Thyroid gland (tissue), 4 donors: Measurements from ENCODE around the gene RAB39B. TPM values are rescaled to one million over a fixed set of nuclear protein-coding genes. Genes with fewer than 3 reads are reported as not detected.
A peak's percentile ranks its signal among the peaks of the same experiment; 100 is the strongest.

Source experiments
- DNase-seq, 2 donors: peaks; one replicate each; pipeline ENCODE4 v3.0.0-alpha.2; 2019
- H3K27ac ChIP-seq, 3 donors: fragments of 200-600 bp; sonication (generic); 1 replicate in 2 of 3; 2 replicates in 1 of 3; pipeline ENCODE4 v1.5.1; 2016 to 2019; ENCODE audit warnings: mild to moderate bottlenecking in 1 of 3, moderate library complexity in 1 of 3
- H3K27me3 ChIP-seq: fragments of 200-600 bp; sonication (generic); one replicate; pipeline ENCODE4 v1.5.1; 2019
- H3K36me3 ChIP-seq, 2 donors: fragments of 200-600 bp; sonication (generic); one replicate each; pipeline ENCODE4 v1.5.1; 2016 to 2019
- H3K4me1 ChIP-seq, 2 donors: fragments of 200-600 bp; sonication (generic); one replicate each; pipeline ENCODE4 v1.5.1; 2017 to 2019
- H3K4me3 ChIP-seq, 3 donors: fragments of 200-600 bp; sonication (generic); replicated peaks in 1 of 3; 1 replicate in 2 of 3; 2 replicates in 1 of 3; pipeline ENCODE4 v1.5.1; 2016; ENCODE audit warnings: mild to moderate bottlenecking in 1 of 3
- H3K9me3 ChIP-seq: fragments of 200-600 bp; sonication (generic); one replicate; pipeline ENCODE4 v1.5.1; 2017
- CTCF ChIP-seq, 6 experiments: fragments of 200-600 bp in 3 of 6; fragments of 450-650 bp in 3 of 6; sonication (generic) in 3 of 6; IDR thresholded peaks; one replicate each; pipeline ENCODE4 v1.5.1; 2016 to 2019; ENCODE audit warnings: antibody characterized with exemption in 6 of 6, mild to moderate bottlenecking in 2 of 6, inconsistent platforms in 1 of 6, moderate library complexity in 1 of 6
- POLR2A ChIP-seq, 2 donors: fragments of 450-650 bp; IDR thresholded peaks; one replicate each; pipeline ENCODE4 v1.6.1; 2017; ENCODE audit warnings: antibody characterized with exemption in 2 of 2, mild to moderate bottlenecking in 2 of 2, moderate library complexity in 1 of 2
- WGBS, 2 donors: methylation state at CpG; one replicate each; pipeline ENCODE4 v1.1.5; 2017; 5-methylcytosine and 5-hydroxymethylcytosine counted together
- intact Hi-C: fragments of 100-400 bp; cut with DNase I; formaldehyde crosslinking; loops from one replicate; pipeline ENCODE4 v1.15.1; 2023
- small RNA-seq: library from RNA; depleted of rRNA; stranded (forward); fragments of <200 nt; gene quantifications from one replicate; pipeline ENCODE3, GENCODE V24; 2016
- total RNA-seq, 4 donors: library from RNA; depleted of rRNA; stranded (reverse); fragments of >200 nt; gene quantifications; one replicate each; pipeline ENCODE4 v1.2.3, GENCODE V29; 2016

RAB39B gene
- total RNA-seq, 4 donors from 2014 or later = 2.1 to 4.3 (median 3.3) TPM

- H3K4me3 ChIP-seq = peak within 1 kb of the TSS in 2 of 3 donors; percentile 47 to 51
- intact Hi-C loops = no loop called here
- no peaks in the 10 kb centered on the region for H3K9me3 ChIP-seq
- no peaks in the 10 kb centered on the region for H3K27me3 ChIP-seq
- WGBS, 2 donors = 0 to 5% methylated on average over 5 to 9 of the region's 53 CpGs
- peak; percentile 90 to 92 for DNase-seq
- H3K4me1 ChIP-seq = peaks cover 0 to 3% of the 10 kb centered on the region in 2 donors
- TF ChIP-seq POLR2A (IDR thresholded peaks at IDR 0.05) (peak in 1 of 2 donors; percentile 67), CTCF (IDR thresholded peaks at IDR 0.05) (peak in 4 of 6 experiments; percentile 1 to 24 (median 20))
- H3K27ac ChIP-seq = peak within 1 kb of the TSS; percentile 78 to 85 (median 80)
- no peaks in the 10 kb centered on the region for H3K36me3 ChIP-seq
These were observed 47.9 kb downstream of the RAB39B start, which contains the start of gene VBP1 for GRCh38 chrX:155216179-155216939. Gene VBP1 (plus strand): TSS chrX:155216460. CDS start chrX:155216483, 23 bp downstream.

GRCh38 chrX:155215443-155216178 is 48.7 kb downstream of the RAB39B start:
- no peaks in the 10 kb centered on the region for H3K36me3 ChIP-seq
- peak overlapping the region in 2 of 3 donors; percentile 12 to 51 for H3K4me3 ChIP-seq
- DNase-seq = no peak
- no peaks in the 10 kb centered on the region for H3K27me3 ChIP-seq
- H3K27ac ChIP-seq = peak overlapping the region; percentile 63 to 74 (median 73)
- intact Hi-C loops = no loop called here
- H3K9me3 ChIP-seq = no peaks in the 10 kb centered on the region
- 41 to 48% methylated on average over 13 to 15 of the region's 15 CpGs for WGBS, 2 donors
- TF ChIP-seq POLR2A (IDR thresholded peaks at IDR 0.05) (no peak), CTCF (IDR thresholded peaks at IDR 0.05) (no peak)
- H3K4me1 ChIP-seq = peaks cover 0 to 3% of the 10 kb centered on the region in 2 donors

GRCh38 chrX:155213731-155214130 is 50.6 kb downstream of the RAB39B start:
- Histone ChIP-seq H3K27me3 (no peaks in the 10 kb centered on the region), H3K4me1 (peaks cover 0 to 3% of the 10 kb centered on the region in 2 donors), H3K9me3 (no peaks in the 10 kb centered on the region), H3K4me3 (no peak overlapping the region), H3K27ac (no peak overlapping the region), H3K36me3 (no peaks in the 10 kb centered on the region)
- no peak for DNase-seq
- TF ChIP-seq CTCF (IDR thresholded peaks at IDR 0.05) = no peak
- no peak for TF ChIP-seq POLR2A (IDR thresholded peaks at IDR 0.05)
- 84 to 91% methylated on average over 4 of the region's 4 CpGs for WGBS, 2 donors
- intact Hi-C loops = no loop called here

GRCh38 chrX:155211208-155211607 is 53.1 kb downstream of the RAB39B start:
- 79 to 82% methylated on average over 3 of the region's 3 CpGs for WGBS, 2 donors
- no peak for DNase-seq
- no peaks in the 10 kb centered on the region for H3K4me1 ChIP-seq
- no peak overlapping the region for H3K4me3 ChIP-seq
- no peaks in the 10 kb centered on the region for H3K27me3 ChIP-seq
- no peaks in the 10 kb centered on the region for H3K9me3 ChIP-seq
- intact Hi-C loops = no loop called here
- H3K27ac ChIP-seq = no peak overlapping the region
- TF ChIP-seq POLR2A (IDR thresholded peaks at IDR 0.05) = no peak
- TF ChIP-seq CTCF (IDR thresholded peaks at IDR 0.05) = no peak
- H3K36me3 ChIP-seq = no peaks in the 10 kb centered on the region

Small RNA genes lying within 50 kb of the gene (small RNA-seq; reads per million reads assigned to genes)
- gene AC234781.4 = not detected

Other genes starting within 250 kb of the RAB39B start
- 10 to 100 TPM; 17.3 to 43.1 (median 29.3) TPM for gene F8, start 241.8 kb downstream of the RAB39B start, total RNA-seq
- gene FUNDC2, start 237.6 kb downstream of the RAB39B start, total RNA-seq = 10 to 100 TPM; 50.7 to 78.5 (median 69.0) TPM
- gene CMC4, start 193.4 kb downstream of the RAB39B start, total RNA-seq = 10 to 100 TPM; 10.5 to 29.5 (median 21.8) TPM
- 1 to 10 TPM in 1 of 4 donors, under 1 TPM in 3; 0.78 to 4.3 (median 0.92) TPM for gene MTCP1, start 193.4 kb downstream of the RAB39B start, total RNA-seq
- gene BRCC3, start 193.0 kb downstream of the RAB39B start, total RNA-seq = 10 to 100 TPM in 3 of 4 donors, 1 to 10 TPM in 1; 9.7 to 21.9 (median 18.0) TPM
- 10 to 100 TPM; 36.8 to 46.2 (median 39.0) TPM for gene VBP1, start 48.0 kb downstream of the RAB39B start, total RNA-seq
- gene CLIC2, start 70.1 kb upstream of the RAB39B start, total RNA-seq = 10 to 100 TPM; 55.8 to 78.3 (median 71.8) TPM
- gene F8A2, start 117.6 kb upstream of the RAB39B start, total RNA-seq = not detected
- gene F8A3, start 194.1 kb upstream of the RAB39B start, total RNA-seq = 10 to 100 TPM; 17.2 to 33.0 (median 30.8) TPM